ENCODE measurements around the gene SPDYE1. TPM values are rescaled to one million over a fixed set of nuclear protein-coding genes. Genes with fewer than 3 reads are reported as not detected.
A peak's percentile ranks its signal among the peaks of the same experiment; 100 is the strongest.

Gene SPDYE1
- total and polyA plus RNA-seq, 2 of the 13 experiments (the other 11 are each of a cell fraction or from before 2014, with no cell fraction given) = not detected

GRCh38 chr7:44044315-44045225 lies 46.9 kb downstream of the SPDYE1 start, which contains the start of gene DBNL (continued):
- TF ChIP-seq, protein P1, sequence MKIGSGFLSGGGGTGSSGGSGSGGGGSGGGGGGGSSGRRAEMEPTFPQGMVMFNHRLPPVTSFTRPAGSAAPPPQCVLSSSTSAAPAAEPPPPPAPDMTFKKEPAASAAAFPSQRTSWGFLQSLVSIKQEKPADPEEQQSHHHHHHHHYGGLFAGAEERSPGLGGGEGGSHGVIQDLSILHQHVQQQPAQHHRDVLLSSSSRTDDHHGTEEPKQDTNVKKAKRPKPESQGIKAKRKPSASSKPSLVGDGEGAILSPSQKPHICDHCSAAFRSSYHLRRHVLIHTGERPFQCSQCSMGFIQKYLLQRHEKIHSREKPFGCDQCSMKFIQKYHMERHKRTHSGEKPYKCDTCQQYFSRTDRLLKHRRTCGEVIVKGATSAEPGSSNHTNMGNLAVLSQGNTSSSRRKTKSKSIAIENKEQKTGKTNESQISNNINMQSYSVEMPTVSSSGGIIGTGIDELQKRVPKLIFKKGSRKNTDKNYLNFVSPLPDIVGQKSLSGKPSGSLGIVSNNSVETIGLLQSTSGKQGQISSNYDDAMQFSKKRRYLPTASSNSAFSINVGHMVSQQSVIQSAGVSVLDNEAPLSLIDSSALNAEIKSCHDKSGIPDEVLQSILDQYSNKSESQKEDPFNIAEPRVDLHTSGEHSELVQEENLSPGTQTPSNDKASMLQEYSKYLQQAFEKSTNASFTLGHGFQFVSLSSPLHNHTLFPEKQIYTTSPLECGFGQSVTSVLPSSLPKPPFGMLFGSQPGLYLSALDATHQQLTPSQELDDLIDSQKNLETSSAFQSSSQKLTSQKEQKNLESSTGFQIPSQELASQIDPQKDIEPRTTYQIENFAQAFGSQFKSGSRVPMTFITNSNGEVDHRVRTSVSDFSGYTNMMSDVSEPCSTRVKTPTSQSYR (CRISPR knock-in tag; IDR thresholded peaks at IDR 0.05; ENCODE audit: borderline replicate concordance) = no peak
- TF ChIP-seq KLF15 (CRISPR knock-in tag; IDR thresholded peaks at IDR 0.05; ENCODE audit: borderline replicate concordance) (0 out of 2 replicates have a peak, but pooled peaks have one; percentile 61), TIGD3 (CRISPR knock-in tag; IDR thresholded peaks at IDR 0.05; ENCODE audit: borderline replicate concordance) (no peak), ZNF562 (CRISPR knock-in tag; IDR thresholded peaks at IDR 0.05; ENCODE audit: borderline replicate concordance) (no peak), ZNF235 (CRISPR knock-in tag; IDR thresholded peaks at IDR 0.05; ENCODE audit: borderline replicate concordance) (no peak), ZNF768 (CRISPR knock-in tag; IDR thresholded peaks at IDR 0.05) (no peak; the same call in 1 of the 2 replicates), CERS6 (CRISPR knock-in tag; IDR thresholded peaks at IDR 0.05) (no peak; the same call in 1 of the 2 replicates), ZSCAN21 (CRISPR knock-in tag; IDR thresholded peaks at IDR 0.05; ENCODE audit: borderline replicate concordance) (peak; percentile 54; the same call in 1 of the 2 replicates), KDM3A (CRISPR knock-in tag; IDR thresholded peaks at IDR 0.05; ENCODE audit: low read depth) (no peak; the same call in 1 of the 2 replicates), ZNF451 (CRISPR knock-in tag; IDR thresholded peaks at IDR 0.05) (no peak; the same call in 1 of the 2 replicates), CREB1 (IDR thresholded peaks at IDR 0.05) (no peak), CREB1 (CRISPR knock-in tag; IDR thresholded peaks at IDR 0.05) (no peak), ZKSCAN5 (CRISPR knock-in tag; IDR thresholded peaks at IDR 0.05) (no peak), TOPORS (CRISPR knock-in tag; IDR thresholded peaks at IDR 0.05) (no peak), ZFY (CRISPR knock-in tag; IDR thresholded peaks at IDR 0.05) (peak; percentile 85), ZNF605 (CRISPR knock-in tag; IDR thresholded peaks at IDR 0.05) (peak; percentile 68; the same call in 1 of the 2 replicates), CREBL2 (CRISPR knock-in tag; IDR thresholded peaks at IDR 0.05; ENCODE audit: borderline replicate concordance) (no peak), ZNF556 (CRISPR knock-in tag; IDR thresholded peaks at IDR 0.05; ENCODE audit: borderline replicate concordance) (no peak; the same call in none of the 2 replicates), NFATC3 (CRISPR knock-in tag; IDR thresholded peaks at IDR 0.05) (0 out of 2 replicates have a peak, but pooled peaks have one; percentile 11)
- TF ChIP-seq, protein P2, sequence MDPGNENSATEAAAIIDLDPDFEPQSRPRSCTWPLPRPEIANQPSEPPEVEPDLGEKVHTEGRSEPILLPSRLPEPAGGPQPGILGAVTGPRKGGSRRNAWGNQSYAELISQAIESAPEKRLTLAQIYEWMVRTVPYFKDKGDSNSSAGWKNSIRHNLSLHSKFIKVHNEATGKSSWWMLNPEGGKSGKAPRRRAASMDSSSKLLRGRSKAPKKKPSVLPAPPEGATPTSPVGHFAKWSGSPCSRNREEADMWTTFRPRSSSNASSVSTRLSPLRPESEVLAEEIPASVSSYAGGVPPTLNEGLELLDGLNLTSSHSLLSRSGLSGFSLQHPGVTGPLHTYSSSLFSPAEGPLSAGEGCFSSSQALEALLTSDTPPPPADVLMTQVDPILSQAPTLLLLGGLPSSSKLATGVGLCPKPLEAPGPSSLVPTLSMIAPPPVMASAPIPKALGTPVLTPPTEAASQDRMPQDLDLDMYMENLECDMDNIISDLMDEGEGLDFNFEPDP (CRISPR knock-in tag; conservative IDR thresholded peaks at IDR 0.05) = no peak
- TF ChIP-seq, protein P3, sequence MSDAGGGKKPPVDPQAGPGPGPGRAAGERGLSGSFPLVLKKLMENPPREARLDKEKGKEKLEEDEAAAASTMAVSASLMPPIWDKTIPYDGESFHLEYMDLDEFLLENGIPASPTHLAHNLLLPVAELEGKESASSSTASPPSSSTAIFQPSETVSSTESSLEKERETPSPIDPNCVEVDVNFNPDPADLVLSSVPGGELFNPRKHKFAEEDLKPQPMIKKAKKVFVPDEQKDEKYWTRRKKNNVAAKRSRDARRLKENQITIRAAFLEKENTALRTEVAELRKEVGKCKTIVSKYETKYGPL (CRISPR knock-in tag; IDR thresholded peaks at IDR 0.05) = no peak; the same call in 1 of the 2 replicates
